ENCODE measurements around the gene MX1.

Gene MX1

DNA sequence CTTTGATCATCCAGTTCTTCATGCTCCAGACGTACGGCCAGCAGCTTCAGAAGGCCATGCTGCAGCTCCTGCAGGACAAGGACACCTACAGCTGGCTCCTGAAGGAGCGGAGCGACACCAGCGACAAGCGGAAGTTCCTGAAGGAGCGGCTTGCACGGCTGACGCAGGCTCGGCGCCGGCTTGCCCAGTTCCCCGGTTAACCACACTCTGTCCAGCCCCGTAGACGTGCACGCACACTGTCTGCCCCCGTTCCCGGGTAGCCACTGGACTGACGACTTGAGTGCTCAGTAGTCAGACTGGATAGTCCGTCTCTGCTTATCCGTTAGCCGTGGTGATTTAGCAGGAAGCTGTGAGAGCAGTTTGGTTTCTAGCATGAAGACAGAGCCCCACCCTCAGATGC is 32.5 kb downstream of the MX1 start:
- DNase-seq (ENCODE audit: low read depth in 2 of 2, low spot score in 1 of 2), result no peak

DNA sequence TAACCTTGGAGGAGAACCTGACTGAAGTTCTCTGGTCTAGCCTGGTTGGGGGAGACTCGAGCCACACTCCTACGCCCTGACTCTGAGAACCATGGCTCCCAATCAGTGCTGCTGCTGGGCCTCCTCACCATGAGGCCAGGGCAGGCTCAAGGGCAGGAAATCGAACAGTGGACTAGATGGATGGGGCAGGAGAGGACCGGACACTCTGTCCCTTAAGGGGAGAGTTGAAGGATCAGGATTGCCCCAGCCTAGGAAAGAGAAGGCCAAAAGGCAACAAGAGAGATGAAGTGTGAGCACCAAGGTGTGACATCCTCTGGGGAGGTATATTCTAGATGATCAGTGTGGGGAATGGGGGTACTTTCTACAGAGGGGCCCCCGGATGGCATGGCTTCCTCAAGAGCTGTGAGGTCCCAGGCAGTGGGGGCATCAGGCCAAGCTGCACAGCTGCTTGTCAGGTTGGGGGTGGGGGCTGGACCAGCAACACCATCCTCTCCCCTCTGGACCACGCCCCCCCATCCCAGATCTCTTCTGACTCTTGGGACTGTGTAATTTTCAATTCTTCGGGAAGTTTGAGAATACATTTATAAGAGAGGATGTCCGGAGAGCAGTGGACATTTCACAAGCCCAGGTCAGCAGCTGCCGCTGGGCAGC is 34.0 kb downstream of the MX1 start:
- DNase-seq (ENCODE audit: low read depth in 2 of 2, low spot score in 1 of 2), result no peak

GRCh38 chr21:41460578-41461527 is 34.8 kb downstream of the MX1 start:
- DNase-seq (ENCODE audit: low read depth in 2 of 2, low spot score in 1 of 2), result peak; percentile 2 to 6

- no peak for DNase-seq (ENCODE audit: low read depth in 2 of 2, low spot score in 1 of 2)
These were observed 39.2 kb downstream of the MX1 start for GRCh38 chr21:41465176-41465781.

DNA sequence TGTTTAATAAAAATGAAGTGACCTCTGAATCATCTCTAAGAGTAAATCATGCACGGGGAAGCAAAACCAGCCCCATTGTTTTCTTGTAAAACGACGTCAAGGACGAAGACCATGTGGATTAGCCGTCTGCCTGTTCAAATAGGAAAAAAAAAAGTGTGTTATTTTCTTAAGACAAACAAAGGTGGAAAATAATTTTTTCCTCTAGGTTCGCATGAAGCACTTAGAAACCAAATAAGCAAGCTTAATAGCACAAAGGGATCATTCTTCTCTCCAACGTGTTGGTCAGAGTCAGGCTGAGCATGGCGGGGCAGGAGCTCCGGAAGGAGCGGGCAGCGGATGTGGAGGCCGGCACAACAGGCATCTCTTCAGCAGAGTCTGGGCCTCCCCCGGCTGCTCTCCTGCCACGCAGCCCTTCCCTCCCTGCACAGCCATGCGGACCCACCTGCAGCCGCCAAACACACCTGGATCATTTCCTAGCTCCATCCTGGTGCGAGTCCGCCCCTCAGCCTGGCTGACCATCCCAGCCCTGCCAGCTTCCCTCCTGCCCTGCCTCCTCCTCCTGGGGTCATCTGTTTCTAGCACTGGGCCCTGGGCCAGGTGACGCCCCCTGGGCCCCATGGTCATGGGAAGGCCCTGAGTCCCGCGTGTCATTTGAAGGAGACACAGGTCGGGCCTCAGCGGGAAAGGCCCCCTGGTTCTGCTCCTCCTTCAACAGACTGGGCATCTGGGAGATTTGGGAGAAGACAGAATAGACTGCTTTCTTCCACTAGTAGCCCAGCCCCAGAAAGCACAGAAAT is 40.2 kb downstream of the MX1 start:
- no peak for DNase-seq (ENCODE audit: low read depth in 2 of 2, low spot score in 1 of 2)

- no peak for DNase-seq (ENCODE audit: low read depth in 2 of 2, low spot score in 1 of 2)
These were observed 44.0 kb downstream of the MX1 start for GRCh38 chr21:41470054-41470453.

DNA sequence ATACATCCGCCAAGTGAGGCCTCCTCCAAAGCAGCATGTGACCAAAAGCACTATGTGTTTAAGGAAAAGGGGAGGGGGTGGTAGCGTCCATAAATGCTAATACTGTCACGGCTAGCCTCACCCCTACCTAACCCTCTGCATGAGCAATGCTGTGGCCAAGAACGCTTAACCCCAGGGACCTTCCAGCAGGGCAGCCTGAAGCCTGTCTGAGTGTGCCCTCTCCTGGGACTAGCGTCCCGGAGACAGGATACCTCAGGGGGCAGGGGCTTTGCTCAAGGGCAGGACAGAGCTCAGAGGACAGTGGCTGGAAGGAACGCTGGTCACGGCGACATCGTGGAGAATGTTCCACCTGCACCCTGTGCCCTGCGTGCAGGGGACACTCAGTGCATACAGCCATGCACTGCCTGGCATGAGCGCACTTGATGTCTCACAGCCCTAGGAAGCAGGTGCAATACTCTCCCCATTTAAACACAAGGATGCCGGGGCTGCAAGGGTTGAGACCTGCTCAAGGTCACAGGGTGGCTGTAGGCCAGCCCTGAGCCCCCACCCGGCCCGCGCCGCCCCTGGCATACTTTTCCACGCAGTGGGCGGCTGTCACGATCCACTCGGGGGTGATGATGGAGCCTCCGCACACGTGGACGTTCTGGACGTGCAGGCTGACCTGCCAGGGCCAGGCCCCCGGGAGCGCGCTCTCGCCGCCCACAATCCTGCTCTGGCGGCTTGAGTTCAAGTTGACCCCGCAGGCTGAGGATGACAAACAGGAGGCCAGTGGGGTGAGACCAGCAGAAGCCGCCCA is 46.9 kb downstream of the MX1 start:
- no peak for DNase-seq (ENCODE audit: low read depth in 2 of 2, low spot score in 1 of 2)

GRCh38 chr21:41475714-41476420 is 49.8 kb downstream of the MX1 start:
- no peak for DNase-seq (ENCODE audit: low read depth in 2 of 2, low spot score in 1 of 2)

- DNase-seq (ENCODE audit: low read depth in 2 of 2, low spot score in 1 of 2), result no peak
These were observed 51.7 kb downstream of the MX1 start for GRCh38 chr21:41477641-41478318.

GRCh38 chr21:41478319-41479177 is 52.5 kb downstream of the MX1 start:
- no peak for DNase-seq (ENCODE audit: low read depth in 2 of 2, low spot score in 1 of 2)

DNA sequence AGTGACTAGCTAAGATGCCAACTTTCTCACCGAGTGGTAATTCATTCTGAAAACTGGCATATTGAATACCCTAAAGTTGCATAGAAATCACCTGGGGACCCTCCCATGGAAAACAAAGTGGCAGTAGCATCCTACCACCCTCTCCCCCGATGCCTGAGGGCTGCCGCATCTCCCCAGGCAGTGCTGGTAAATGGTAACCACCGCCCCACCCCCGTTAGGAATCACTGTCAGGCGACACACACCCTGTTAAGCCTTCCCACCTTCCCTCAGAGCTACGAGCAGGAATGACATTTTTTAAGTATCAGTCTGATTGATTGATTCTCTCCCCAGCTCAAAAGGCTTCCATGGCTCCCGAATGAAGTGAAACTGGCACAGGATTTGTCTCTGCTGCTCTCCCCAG is 53.6 kb downstream of the MX1 start:
- DNase-seq (ENCODE audit: low read depth in 2 of 2, low spot score in 1 of 2), result no peak

- no peak for DNase-seq (ENCODE audit: low read depth in 2 of 2, low spot score in 1 of 2)
These were observed 54.1 kb downstream of the MX1 start for GRCh38 chr21:41480086-41480690.

- no peak for DNase-seq (ENCODE audit: low read depth in 2 of 2, low spot score in 1 of 2)
These were observed 55.2 kb downstream of the MX1 start for GRCh38 chr21:41481191-41481590.

- DNase-seq (ENCODE audit: low read depth in 2 of 2, low spot score in 1 of 2), result no peak
These were observed 56.3 kb downstream of the MX1 start for GRCh38 chr21:41482301-41482700.

GRCh38 chr21:41482980-41483379 is 56.9 kb downstream of the MX1 start:
- DNase-seq (ENCODE audit: low read depth in 2 of 2, low spot score in 1 of 2), result no peak

- no peak for DNase-seq (ENCODE audit: low read depth in 2 of 2, low spot score in 1 of 2)
These were observed 57.4 kb downstream of the MX1 start for GRCh38 chr21:41483415-41483814.

DNA sequence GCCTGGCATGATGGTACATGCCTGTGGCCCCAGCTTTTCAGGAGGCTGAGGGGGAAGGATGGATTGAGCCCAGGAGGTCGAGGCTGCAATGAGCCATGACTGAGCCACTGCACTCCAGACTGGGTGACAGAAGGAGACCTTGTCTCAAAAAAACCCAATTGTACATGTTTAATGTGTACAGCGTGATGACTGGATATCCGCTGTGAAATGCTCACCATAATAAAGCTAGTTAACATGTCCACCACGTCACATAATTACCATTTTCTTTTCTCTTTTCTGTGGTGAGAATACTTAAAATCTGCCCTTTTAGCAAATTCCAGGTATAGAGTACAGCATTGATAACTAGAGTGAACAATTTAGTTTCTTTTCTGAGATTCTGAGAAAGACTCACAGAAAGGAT is 57.9 kb downstream of the MX1 start:
- DNase-seq (ENCODE audit: low read depth in 2 of 2, low spot score in 1 of 2), result no peak

DNA sequence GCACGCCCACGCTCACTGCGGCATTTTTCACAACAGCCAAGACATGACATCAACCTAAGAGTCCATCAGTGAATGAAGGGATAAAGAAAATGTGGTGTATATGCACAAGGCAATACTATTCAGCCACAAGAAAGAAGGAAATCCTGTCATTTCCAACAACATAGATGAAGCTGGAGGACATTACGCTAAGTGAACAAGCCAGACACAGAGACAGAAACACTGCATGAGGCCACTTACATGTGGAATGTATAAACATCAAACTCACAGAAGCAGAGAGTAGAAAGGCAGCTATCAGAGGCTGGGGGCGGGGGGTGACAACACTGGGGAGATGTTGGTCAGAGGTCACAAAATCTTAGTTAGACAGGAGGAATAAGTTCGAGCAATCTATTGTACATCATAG is 61.0 kb downstream of the MX1 start:
- no peak for DNase-seq (ENCODE audit: low read depth in 2 of 2, low spot score in 1 of 2)
